ENCODE results near the gene HMGN1.
"Not testable (repeated sequence)": the region's sequence is repeated elsewhere in the genome, so short reads cannot be mapped to it uniquely, and the experiment has no call there.

Gene HMGN1

GRCh38 chr21:39385299-39386145 lies 36.6 kb upstream of the HMGN1 start:
- Histone ChIP-seq H3K4me1 (ENCODE audit: control insufficient read depth, insufficient read depth, low read length) (peaks cover 36% of the 10 kb centered on the region), H3K36me3 (ENCODE audit: control insufficient read depth, insufficient read depth, low read length) (no peaks in the 10 kb centered on the region), H3K27ac (ENCODE audit: low read depth, low read length) (no peak overlapping the region), H3K9ac (ENCODE audit: low read length) (no peak overlapping the region), H3K9me3 (ENCODE audit: control insufficient read depth, insufficient read depth, low read depth, low read length) (no peaks in the 10 kb centered on the region), H3K27me3 (ENCODE audit: control insufficient read depth, insufficient read depth, low read length) (no peaks in the 10 kb centered on the region), H3K4me3 (ENCODE audit: low read depth, low read length) (peak overlapping the region; percentile 29; the same call in 1 of the 2 replicates)

GRCh38 chr21:39384674-39385298 lies 35.9 kb upstream of the HMGN1 start:
- no peak overlapping the region for H3K9ac ChIP-seq (ENCODE audit: low read length)
- 0 out of 2 replicates have a peak overlapping the region, but pooled peaks have one; percentile 29 for H3K4me3 ChIP-seq (ENCODE audit: low read depth, low read length)
- peaks cover 32% of the 10 kb centered on the region for H3K4me1 ChIP-seq (ENCODE audit: control insufficient read depth, insufficient read depth, low read length)
- no peaks in the 10 kb centered on the region for H3K9me3 ChIP-seq (ENCODE audit: control insufficient read depth, insufficient read depth, low read depth, low read length)
- no peaks in the 10 kb centered on the region for H3K27me3 ChIP-seq (ENCODE audit: control insufficient read depth, insufficient read depth, low read length)
- H3K36me3 ChIP-seq (ENCODE audit: control insufficient read depth, insufficient read depth, low read length): no peaks in the 10 kb centered on the region
- no peak overlapping the region for H3K27ac ChIP-seq (ENCODE audit: low read depth, low read length)

- not testable (repeated sequence) for H3K4me3 ChIP-seq (ENCODE audit: low read depth, low read length); H3K9ac ChIP-seq (ENCODE audit: low read length); H3K27me3 ChIP-seq (ENCODE audit: control insufficient read depth, insufficient read depth, low read length); H3K27ac ChIP-seq (ENCODE audit: low read depth, low read length); H3K36me3 ChIP-seq (ENCODE audit: control insufficient read depth, insufficient read depth, low read length); H3K9me3 ChIP-seq (ENCODE audit: control insufficient read depth, insufficient read depth, low read depth, low read length)
- peaks cover 30% of the 10 kb centered on the region for H3K4me1 ChIP-seq (ENCODE audit: control insufficient read depth, insufficient read depth, low read length)
Measured at GRCh38 chr21:39382096-39382495, 33.2 kb upstream of the HMGN1 start.

- no peak overlapping the region for H3K9ac ChIP-seq (ENCODE audit: low read length)
Measured at GRCh38 chr21:39381009-39381408, 32.1 kb upstream of the HMGN1 start.

GRCh38 chr21:39379986-39380891 lies 31.4 kb upstream of the HMGN1 start:
- Histone ChIP-seq H3K9ac (ENCODE audit: low read length) (peak overlapping the region; percentile 43), H3K27me3 (ENCODE audit: control insufficient read depth, insufficient read depth, low read length) (no peaks in the 10 kb centered on the region), H3K9me3 (ENCODE audit: control insufficient read depth, insufficient read depth, low read depth, low read length) (no peaks in the 10 kb centered on the region), H3K4me1 (ENCODE audit: control insufficient read depth, insufficient read depth, low read length) (peaks cover 18% of the 10 kb centered on the region), H3K27ac (ENCODE audit: low read depth, low read length) (no peak overlapping the region), H3K36me3 (ENCODE audit: control insufficient read depth, insufficient read depth, low read length) (no peaks in the 10 kb centered on the region), H3K4me3 (ENCODE audit: low read depth, low read length) (peak overlapping the region; percentile 82)

More at GRCh38 chr21:39381009-39381408, 32.1 kb upstream of the HMGN1 start:
- Histone ChIP-seq H3K4me3 (ENCODE audit: low read depth, low read length) (peak overlapping the region; percentile 82), H3K9me3 (ENCODE audit: control insufficient read depth, insufficient read depth, low read depth, low read length) (no peaks in the 10 kb centered on the region), H3K27me3 (ENCODE audit: control insufficient read depth, insufficient read depth, low read length) (no peaks in the 10 kb centered on the region), H3K4me1 (ENCODE audit: control insufficient read depth, insufficient read depth, low read length) (peaks cover 25% of the 10 kb centered on the region), H3K36me3 (ENCODE audit: control insufficient read depth, insufficient read depth, low read length) (no peaks in the 10 kb centered on the region), H3K27ac (ENCODE audit: low read depth, low read length) (no peak overlapping the region)

- no peak overlapping the region for H3K9ac ChIP-seq (ENCODE audit: low read length)
- H3K27ac ChIP-seq (ENCODE audit: low read depth, low read length): no peak overlapping the region
- no peaks in the 10 kb centered on the region for H3K36me3 ChIP-seq (ENCODE audit: control insufficient read depth, insufficient read depth, low read length)
- peaks cover 19% of the 10 kb centered on the region for H3K4me1 ChIP-seq (ENCODE audit: control insufficient read depth, insufficient read depth, low read length)
- no peak overlapping the region for H3K4me3 ChIP-seq (ENCODE audit: low read depth, low read length)
- H3K9me3 ChIP-seq (ENCODE audit: control insufficient read depth, insufficient read depth, low read depth, low read length): no peaks in the 10 kb centered on the region
- no peaks in the 10 kb centered on the region for H3K27me3 ChIP-seq (ENCODE audit: control insufficient read depth, insufficient read depth, low read length)
Measured at GRCh38 chr21:39377444-39378050, 28.7 kb upstream of the HMGN1 start.

GRCh38 chr21:39375446-39375845 lies 26.6 kb upstream of the HMGN1 start:
- no peak overlapping the region for H3K9ac ChIP-seq (ENCODE audit: low read length)
- no peaks in the 10 kb centered on the region for H3K27me3 ChIP-seq (ENCODE audit: control insufficient read depth, insufficient read depth, low read length)
- H3K36me3 ChIP-seq (ENCODE audit: control insufficient read depth, insufficient read depth, low read length): no peaks in the 10 kb centered on the region
- no peaks in the 10 kb centered on the region for H3K9me3 ChIP-seq (ENCODE audit: control insufficient read depth, insufficient read depth, low read depth, low read length)
- no peak overlapping the region for H3K4me3 ChIP-seq (ENCODE audit: low read depth, low read length)
- no peak overlapping the region for H3K27ac ChIP-seq (ENCODE audit: low read depth, low read length)
- H3K4me1 ChIP-seq (ENCODE audit: control insufficient read depth, insufficient read depth, low read length): peaks cover 13% of the 10 kb centered on the region

GRCh38 chr21:39374046-39374445 lies 25.2 kb upstream of the HMGN1 start:
- H3K36me3 ChIP-seq (ENCODE audit: control insufficient read depth, insufficient read depth, low read length): no peaks in the 10 kb centered on the region
- H3K27ac ChIP-seq (ENCODE audit: low read depth, low read length): no peak overlapping the region
- H3K4me1 ChIP-seq (ENCODE audit: control insufficient read depth, insufficient read depth, low read length): peaks cover 13% of the 10 kb centered on the region
- no peak overlapping the region for H3K9ac ChIP-seq (ENCODE audit: low read length)
- H3K9me3 ChIP-seq (ENCODE audit: control insufficient read depth, insufficient read depth, low read depth, low read length): no peaks in the 10 kb centered on the region
- no peaks in the 10 kb centered on the region for H3K27me3 ChIP-seq (ENCODE audit: control insufficient read depth, insufficient read depth, low read length)
- no peak overlapping the region for H3K4me3 ChIP-seq (ENCODE audit: low read depth, low read length)

- Histone ChIP-seq H3K4me3 (ENCODE audit: low read depth, low read length) (no peak overlapping the region), H3K4me1 (ENCODE audit: control insufficient read depth, insufficient read depth, low read length) (peaks cover 13% of the 10 kb centered on the region), H3K9ac (ENCODE audit: low read length) (no peak overlapping the region), H3K27ac (ENCODE audit: low read depth, low read length) (no peak overlapping the region), H3K36me3 (ENCODE audit: control insufficient read depth, insufficient read depth, low read length) (no peaks in the 10 kb centered on the region), H3K9me3 (ENCODE audit: control insufficient read depth, insufficient read depth, low read depth, low read length) (no peaks in the 10 kb centered on the region), H3K27me3 (ENCODE audit: control insufficient read depth, insufficient read depth, low read length) (no peaks in the 10 kb centered on the region)
Measured at GRCh38 chr21:39373634-39374033, 24.7 kb upstream of the HMGN1 start.

- not testable (repeated sequence) for H3K36me3 ChIP-seq (ENCODE audit: control insufficient read depth, insufficient read depth, low read length); H3K27me3 ChIP-seq (ENCODE audit: control insufficient read depth, insufficient read depth, low read length); H3K27ac ChIP-seq (ENCODE audit: low read depth, low read length); H3K9me3 ChIP-seq (ENCODE audit: control insufficient read depth, insufficient read depth, low read depth, low read length); H3K4me3 ChIP-seq (ENCODE audit: low read depth, low read length); H3K9ac ChIP-seq (ENCODE audit: low read length); H3K4me1 ChIP-seq (ENCODE audit: control insufficient read depth, insufficient read depth, low read length)
Measured at GRCh38 chr21:39369896-39370288, 21.0 kb upstream of the HMGN1 start.
